HG02763 (cell line): ENCODE data around the gene CFAP61.

Source experiments
- ATAC-seq: cut with Tn5 transposase; IDR thresholded peaks from one replicate; pipeline ENCODE4 v1.9.1; 2021; ENCODE audit warnings: mild to moderate bottlenecking, moderate library complexity; ENCODE audit not compliant: unreplicated experiment

CFAP61 gene

GRCh38 chr20:20358801-20359200, 306.5 kb downstream of the CFAP61 start:
- no peak for ATAC-seq

DNA sequence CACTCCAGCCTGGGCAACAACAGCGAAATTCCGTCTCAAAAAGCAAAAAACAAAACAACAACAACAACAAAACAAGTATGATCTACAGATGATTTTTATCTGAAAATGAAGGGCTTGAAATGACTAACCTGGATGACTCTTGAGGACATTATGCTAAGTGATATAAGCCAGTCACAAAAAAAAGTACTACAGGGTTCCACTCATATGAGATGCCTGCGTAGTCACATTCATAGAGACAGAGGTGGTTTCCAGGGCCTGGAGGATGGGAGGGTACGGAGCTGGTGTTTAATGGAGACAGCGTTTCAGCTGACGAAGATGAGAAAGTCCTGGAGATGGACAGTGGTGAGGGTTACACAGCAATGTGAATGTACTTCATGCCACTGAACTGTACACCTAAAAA, 307.3 kb downstream of the CFAP61 start:
- no peak for ATAC-seq

GRCh38 chr20:20360464-20360863, 308.1 kb downstream of the CFAP61 start:
- ATAC-seq, result no peak

- ATAC-seq, result no peak
Observed at GRCh38 chr20:20362774-20363433, 310.6 kb downstream of the CFAP61 start.

DNA sequence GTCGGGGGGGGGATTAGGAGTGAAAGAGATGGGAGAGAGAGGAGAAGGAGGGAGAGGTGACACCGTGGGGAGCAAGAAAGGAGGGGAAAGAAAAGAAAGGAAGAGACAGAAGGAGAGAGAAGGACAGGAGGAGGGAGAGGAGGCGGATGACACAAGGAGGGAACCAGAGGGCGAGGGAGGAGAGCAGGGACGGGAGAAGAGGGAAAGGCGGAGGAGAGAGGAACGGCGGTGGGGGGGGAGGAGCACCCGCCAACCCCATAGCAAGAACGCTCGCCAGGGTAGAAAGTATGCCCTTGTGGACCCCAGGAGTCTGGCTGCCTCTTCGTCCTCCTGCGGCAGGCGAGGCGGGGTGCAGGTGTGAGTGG, 311.1 kb downstream of the CFAP61 start:
- ATAC-seq, result no peak

DNA sequence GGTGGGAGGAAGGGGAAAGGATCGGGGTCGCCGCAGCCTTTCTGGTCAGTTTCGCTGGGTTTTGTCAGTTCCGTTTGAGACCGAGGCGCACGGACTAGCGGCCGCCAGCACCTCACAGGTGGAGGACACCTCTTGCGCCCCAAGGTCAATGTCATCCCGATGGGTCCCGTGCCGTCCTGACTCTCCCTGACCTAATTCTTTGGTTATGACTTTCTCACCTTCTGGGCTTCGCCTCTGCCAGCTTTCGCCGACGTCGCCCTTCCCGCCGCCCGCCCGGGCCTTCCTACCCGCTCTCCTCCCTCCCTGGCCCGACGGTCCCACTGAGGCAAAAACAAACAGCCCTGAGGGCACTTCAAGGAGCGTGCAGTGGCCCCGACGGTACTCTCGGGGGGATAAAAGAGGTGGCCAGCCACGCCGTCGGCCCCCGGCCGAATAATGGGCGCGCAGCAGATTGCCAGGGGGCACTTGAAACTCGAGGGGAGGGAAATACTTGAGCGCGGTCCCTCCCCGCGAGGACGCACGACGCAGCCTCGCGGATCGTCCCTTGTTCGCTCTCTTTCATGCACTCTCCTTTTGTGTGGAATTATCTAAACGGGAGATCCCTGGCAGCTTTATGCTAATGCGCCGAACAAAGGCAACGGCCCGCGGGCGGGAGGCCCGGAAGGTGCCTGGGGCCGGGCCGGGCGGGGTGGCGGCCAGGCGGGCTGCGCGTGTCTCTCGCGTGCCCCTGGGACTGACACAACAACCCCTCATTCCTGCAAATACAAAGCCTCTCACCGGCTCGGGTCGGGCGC, 311.7 kb downstream of the CFAP61 start:
- ATAC-seq, result no peak

DNA sequence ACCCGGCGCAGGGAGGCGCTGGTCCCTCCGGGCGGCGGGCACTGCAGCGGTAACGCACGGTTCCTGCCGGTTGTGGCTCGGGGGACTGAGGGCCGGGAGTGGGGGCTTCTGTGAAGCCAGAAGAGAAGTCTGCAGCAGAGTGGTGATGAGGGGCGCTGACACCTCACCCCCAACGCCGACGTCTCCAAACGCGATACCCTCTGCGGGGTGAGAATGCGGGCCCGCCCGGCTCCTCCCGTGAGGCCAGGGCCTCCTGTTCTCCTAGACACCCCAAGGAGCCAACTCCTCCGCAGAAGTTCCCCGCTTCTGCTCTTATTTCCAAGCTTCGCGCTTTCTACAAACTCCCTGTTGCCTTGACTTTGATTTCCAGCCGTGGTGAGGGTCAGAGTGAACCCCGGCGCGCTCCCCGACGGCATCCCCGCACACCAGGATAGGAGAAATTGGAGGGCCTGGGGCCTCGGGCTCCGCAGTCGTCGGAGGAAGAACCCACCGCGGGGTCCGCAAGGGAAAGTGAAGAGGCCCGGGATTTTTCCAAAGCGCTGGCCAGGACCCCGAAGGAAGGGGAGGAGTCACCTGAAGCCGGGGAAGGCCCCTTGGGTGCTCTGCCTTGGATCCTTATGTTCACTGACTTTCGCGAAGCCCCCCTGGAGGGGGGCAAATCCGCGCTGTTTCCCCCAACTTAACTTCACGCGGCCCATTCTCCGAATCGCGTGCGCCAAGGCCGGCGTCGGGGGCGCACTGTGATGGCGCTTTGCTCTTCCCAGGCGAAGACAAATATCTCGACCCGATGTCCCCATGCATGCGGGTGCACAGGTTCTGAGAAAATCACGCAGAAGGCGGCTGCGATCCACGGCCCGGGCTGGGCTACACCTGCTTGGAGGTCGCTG, 312.5 kb downstream of the CFAP61 start:
- ATAC-seq, result no peak

GRCh38 chr20:20365480-20366161, 313.3 kb downstream of the CFAP61 start:
- ATAC-seq, result no peak

- ATAC-seq, result no peak
Observed at GRCh38 chr20:20366551-20366875, 314.2 kb downstream of the CFAP61 start.

DNA sequence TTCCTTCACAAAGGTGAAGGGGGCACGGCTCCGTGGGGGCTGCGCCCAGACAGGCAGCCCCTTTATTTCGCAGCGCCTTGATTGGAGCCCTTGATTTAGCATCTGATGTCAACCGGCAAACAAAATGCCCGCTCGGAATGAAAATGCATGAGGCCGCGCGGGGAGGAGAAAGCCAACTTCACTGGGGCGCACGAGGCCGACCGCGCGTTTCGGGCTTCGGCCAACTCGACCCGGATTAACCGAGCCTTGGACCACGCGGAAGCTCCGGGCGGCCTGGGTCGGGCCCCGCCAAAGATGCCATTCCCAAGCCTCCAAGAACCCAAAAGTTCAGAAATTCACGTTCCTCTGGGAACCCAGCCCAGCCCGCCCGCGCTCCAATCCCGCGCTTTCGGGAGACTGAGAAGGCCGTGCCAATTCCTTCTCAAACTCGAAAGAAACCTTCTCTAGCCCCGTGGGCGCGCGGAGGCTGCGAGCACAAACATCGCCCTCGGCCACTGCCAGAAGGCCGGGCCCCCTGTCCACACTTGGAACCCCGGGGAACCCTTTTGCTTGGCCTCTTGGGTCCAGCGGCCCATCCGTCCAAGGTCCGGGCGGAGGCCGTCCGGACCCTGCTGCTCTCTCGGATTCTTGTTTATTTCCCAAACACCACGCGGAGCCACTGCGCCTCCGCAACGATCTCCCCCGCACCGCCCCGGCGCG, 314.7 kb downstream of the CFAP61 start:
- no peak for ATAC-seq

GRCh38 chr20:20367575-20368417, 315.5 kb downstream of the CFAP61 start, which contains the start of gene INSM1:
TSS of gene INSM1 (plus strand) at chr20:20368104. CDS start at chr20:20368268, 164 bp downstream.
- no peak for ATAC-seq

- no peak for ATAC-seq
Observed at GRCh38 chr20:20368418-20369249, 316.3 kb downstream of the CFAP61 start.

GRCh38 chr20:20369250-20370093, 317.1 kb downstream of the CFAP61 start:
- ATAC-seq, result no peak

- no peak for ATAC-seq
Observed at GRCh38 chr20:20370094-20370575, 317.8 kb downstream of the CFAP61 start.

DNA sequence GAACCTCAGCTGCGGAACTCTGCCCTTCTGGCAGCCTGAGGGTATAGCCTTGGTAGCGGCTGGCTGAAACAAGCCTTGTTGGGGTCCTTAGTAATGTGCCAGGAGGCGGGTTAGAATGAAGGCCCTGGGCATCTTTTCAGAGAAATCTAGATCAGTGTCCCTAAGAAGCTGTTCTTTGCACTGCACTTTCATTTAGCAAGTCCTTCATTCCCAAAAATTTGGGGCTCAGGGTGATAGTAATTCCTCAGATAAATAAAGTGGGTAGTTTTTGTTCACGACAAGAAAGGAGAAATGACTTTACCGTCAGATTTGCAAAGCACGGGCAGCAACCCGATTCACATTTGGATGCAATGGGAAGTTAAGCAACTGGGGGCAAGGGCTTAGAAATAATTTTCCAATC, 318.8 kb downstream of the CFAP61 start:
- ATAC-seq, result no peak

DNA sequence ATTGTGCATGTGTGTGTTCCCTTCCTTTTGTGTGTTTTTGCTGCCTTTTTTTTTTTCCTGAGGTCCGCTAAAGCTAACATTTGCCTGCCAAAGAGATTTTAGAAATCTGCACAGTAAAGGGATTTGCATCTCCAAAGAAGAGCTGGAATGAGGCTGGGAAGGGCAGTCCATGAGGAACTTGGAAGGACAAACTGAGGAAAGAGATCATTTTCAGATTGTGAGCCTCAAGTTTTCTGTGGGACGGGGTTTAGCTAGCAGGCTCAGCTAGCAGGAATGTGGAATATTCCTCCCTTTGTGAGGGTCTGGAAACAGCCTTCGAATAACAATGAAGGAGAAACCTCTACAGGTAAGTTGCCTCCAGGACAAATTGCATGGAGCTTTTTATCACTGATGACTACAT, 319.3 kb downstream of the CFAP61 start:
- ATAC-seq, result no peak

DNA sequence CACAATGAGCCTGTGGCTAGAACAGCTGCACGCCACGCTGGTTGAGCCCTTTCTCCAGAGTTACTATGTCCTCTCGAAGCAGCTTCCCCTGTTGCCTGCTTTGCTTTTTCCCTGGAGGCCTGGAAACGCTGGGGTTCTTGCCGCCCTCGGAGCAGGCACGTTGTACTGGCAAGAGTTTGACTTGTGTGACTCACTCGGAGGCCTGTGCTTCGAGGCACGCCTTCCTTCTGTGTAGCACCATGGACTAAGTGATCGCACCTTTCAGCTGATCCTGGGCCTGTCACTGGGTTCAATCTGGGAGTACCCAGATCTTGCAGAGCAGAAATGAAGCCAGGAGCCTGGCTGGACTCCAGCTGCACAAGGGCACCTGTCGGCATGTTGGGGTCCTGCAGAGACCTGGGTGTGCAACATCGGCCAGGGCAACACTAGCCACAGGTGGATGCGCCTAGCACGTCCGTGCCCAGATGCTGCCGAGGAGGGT, 320.8 kb downstream of the CFAP61 start:
- no peak for ATAC-seq
